A673 (cell line): Measurements from ENCODE around the gene DCP1B. TPM values are rescaled to one million over a fixed set of nuclear protein-coding genes. Genes with fewer than 3 reads are reported as not detected.

ENCODE experiments used
- BruUV-seq: library from RNA; stranded (reverse); fragments of 400-500 nt; replicated peaks from 2 replicates; lab custom pipeline; 2021; lab: Mats Ljungman, UMichigan
- CTCF ChIA-PET: fragments of 300-600 bp; sonication (Branson Sonifier 250); formaldehyde crosslinking; loops from one replicate; lab custom pipeline; 2022; ENCODE audit warnings: antibody characterized with exemption; lab: Charles Lee
- POLR2A ChIA-PET: fragments of 300-600 bp; sonication (Branson Sonifier 250); formaldehyde crosslinking; loops from one replicate; lab custom pipeline; 2022; ENCODE audit warnings: antibody characterized with exemption; ENCODE audit not compliant: low non-redundant PET; lab: Charles Lee
- DNase-seq: peaks from one replicate; pipeline ENCODE4 v3.0.0-alpha.2; 2015; ENCODE audit warnings: low spot score
- H3K27ac ChIP-seq: fragments of 200-600 bp; sonication (generic); 2 replicates; pipeline ENCODE4 v1.5.1; 2016; ENCODE audit warnings: mixed run types, low read depth, mild to moderate bottlenecking, mixed read lengths, antibody characterized with exemption, low read length; ENCODE audit not compliant: poor library complexity, severe bottlenecking
- H3K27me3 ChIP-seq: fragments of 200-600 bp; sonication (generic); replicated peaks from 2 replicates; pipeline ENCODE4 v1.6.1; 2017; ENCODE audit warnings: mixed run types, low read depth, mild to moderate bottlenecking, mixed read lengths, antibody characterized with exemption, low read length; ENCODE audit not compliant: insufficient read depth, poor library complexity
- H3K36me3 ChIP-seq: fragments of 200-600 bp; sonication (generic); 2 replicates; pipeline ENCODE4 v1.6.1; 2016; ENCODE audit warnings: mixed run types, mild to moderate bottlenecking, mixed read lengths, antibody characterized with exemption, low read length; ENCODE audit not compliant: insufficient read depth, poor library complexity, severe bottlenecking
- H3K4me1 ChIP-seq: fragments of 200-600 bp; sonication (generic); 2 replicates; pipeline ENCODE4 v1.6.1; 2017; ENCODE audit warnings: mixed run types, mild to moderate bottlenecking, mixed read lengths, antibody characterized with exemption, low read length; ENCODE audit not compliant: insufficient read depth, poor library complexity, severe bottlenecking
- H3K4me3 ChIP-seq: fragments of 200-600 bp; sonication (generic); 2 replicates; pipeline ENCODE4 v1.5.1; 2016; ENCODE audit warnings: low read depth, mixed run types, mild to moderate bottlenecking, mixed read lengths, low read length; ENCODE audit not compliant: poor library complexity, severe bottlenecking
- H3K9me3 ChIP-seq: fragments of 200-600 bp; sonication (generic); 2 replicates; pipeline ENCODE4 v1.6.1; 2016; ENCODE audit warnings: mixed run types, low read depth, mild to moderate bottlenecking, mixed read lengths, antibody characterized with exemption, low read length; ENCODE audit not compliant: poor library complexity, severe bottlenecking
- EZH2 ChIP-seq: fragments of 200-600 bp; sonication (generic); IDR thresholded peaks from 2 replicates; pipeline ENCODE4 v1.6.1; 2017; ENCODE audit warnings: borderline replicate concordance, low read depth, mild to moderate bottlenecking, mixed read lengths, antibody characterized with exemption, low read length; ENCODE audit not compliant: poor library complexity, severe bottlenecking
- intact Hi-C: fragments of 100-400 bp; cut with micrococcal nuclease; formaldehyde crosslinking; loops from one replicate; pipeline ENCODE4 v1.10.0; 2022; ENCODE audit not compliant: unreplicated experiment
- total RNA-seq: library from RNA; stranded (reverse); gene quantifications from 2 replicates; pipeline ENCODE4 v1.2.3, GENCODE V29; 2021
- TF ChIP-seq, protein P1 (sequence below): fragments of 300-800, 200-600 bp; sonication (generic); conservative IDR thresholded peaks from 2 replicates; pipeline ENCODE4 v1.5.1; 2017; ENCODE audit warnings: low read depth, mild to moderate bottlenecking, antibody characterized with exemption, low read length, moderate library complexity, mixed read lengths

DCP1B gene
- total RNA-seq, 1 experiment from 2014 or later = 8.8 TPM

DNA sequence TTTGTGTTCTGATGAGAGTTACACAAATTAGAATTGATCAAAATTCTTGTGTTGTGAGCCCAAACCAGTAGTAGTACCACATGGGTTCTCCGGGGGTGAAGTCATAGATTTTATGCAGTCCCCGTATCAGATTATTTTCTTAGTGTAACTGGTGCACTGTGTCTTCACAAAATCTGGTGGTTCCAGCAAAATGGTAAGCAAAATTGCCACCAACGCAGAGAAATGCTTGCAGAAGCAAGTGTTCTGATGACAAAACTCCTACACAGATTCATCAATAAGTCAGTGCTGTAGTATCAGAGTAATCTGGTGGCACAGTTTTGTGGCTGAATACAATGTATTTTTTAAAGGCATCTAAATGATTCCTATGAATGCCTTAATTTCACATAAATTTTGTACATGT lies 84.5 kb downstream of the DCP1B start:
- no peaks in the 10 kb centered on the region for H3K9me3 ChIP-seq
- H3K27me3 ChIP-seq = no peaks in the 10 kb centered on the region
- intact Hi-C loops = no loop called here
- TF ChIP-seq EZH2 = no peak
- TF ChIP-seq, protein P1, sequence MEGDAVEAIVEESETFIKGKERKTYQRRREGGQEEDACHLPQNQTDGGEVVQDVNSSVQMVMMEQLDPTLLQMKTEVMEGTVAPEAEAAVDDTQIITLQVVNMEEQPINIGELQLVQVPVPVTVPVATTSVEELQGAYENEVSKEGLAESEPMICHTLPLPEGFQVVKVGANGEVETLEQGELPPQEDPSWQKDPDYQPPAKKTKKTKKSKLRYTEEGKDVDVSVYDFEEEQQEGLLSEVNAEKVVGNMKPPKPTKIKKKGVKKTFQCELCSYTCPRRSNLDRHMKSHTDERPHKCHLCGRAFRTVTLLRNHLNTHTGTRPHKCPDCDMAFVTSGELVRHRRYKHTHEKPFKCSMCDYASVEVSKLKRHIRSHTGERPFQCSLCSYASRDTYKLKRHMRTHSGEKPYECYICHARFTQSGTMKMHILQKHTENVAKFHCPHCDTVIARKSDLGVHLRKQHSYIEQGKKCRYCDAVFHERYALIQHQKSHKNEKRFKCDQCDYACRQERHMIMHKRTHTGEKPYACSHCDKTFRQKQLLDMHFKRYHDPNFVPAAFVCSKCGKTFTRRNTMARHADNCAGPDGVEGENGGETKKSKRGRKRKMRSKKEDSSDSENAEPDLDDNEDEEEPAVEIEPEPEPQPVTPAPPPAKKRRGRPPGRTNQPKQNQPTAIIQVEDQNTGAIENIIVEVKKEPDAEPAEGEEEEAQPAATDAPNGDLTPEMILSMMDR = no peak
- ChIA-PET CTCF (no interaction called here), POLR2A (interaction anchor here (0.7 kb wide), 1 partner anchor 1957 kb away, joined by 4 read pairs; no protein-coding TSS in a partner anchor)
- H3K27ac ChIP-seq = no peak overlapping the region
- no TSS peak for BruUV-seq
- no peaks in the 10 kb centered on the region for H3K36me3 ChIP-seq
- no peak for DNase-seq
- peaks cover 28% of the 10 kb centered on the region for H3K4me1 ChIP-seq
- no peak overlapping the region for H3K4me3 ChIP-seq

DNA sequence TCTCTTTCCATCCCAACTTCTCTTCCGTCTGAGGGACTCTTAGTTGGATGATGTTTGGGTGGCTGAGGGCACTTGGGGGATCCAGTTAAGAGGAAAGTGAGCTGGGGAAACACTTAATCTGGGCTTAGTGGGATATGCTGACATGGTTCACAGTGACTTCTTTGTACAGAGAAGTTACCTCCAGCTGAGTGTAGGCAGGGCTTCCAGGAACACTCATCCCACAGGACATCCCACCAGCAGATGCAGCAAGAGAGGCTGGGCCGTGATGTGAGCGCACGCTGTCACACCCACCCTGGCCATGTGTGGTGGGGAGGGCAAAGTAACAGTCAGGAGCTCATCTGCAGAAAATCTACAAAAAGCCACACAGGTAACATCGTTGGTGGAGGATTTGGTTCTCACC lies 85.0 kb downstream of the DCP1B start:
- TF ChIP-seq EZH2 = no peak
- TF ChIP-seq, protein P1 = no peak
- Histone ChIP-seq H3K27me3 (no peaks in the 10 kb centered on the region), H3K4me1 (peaks cover 28% of the 10 kb centered on the region), H3K9me3 (no peaks in the 10 kb centered on the region), H3K27ac (no peak overlapping the region), H3K36me3 (no peaks in the 10 kb centered on the region), H3K4me3 (no peak overlapping the region)
- POLR2A ChIA-PET = no interaction called here
- peak; percentile 10 for DNase-seq
- BruUV-seq = no TSS peak
- CTCF ChIA-PET = no interaction called here
- intact Hi-C loops = no loop called here

DNA sequence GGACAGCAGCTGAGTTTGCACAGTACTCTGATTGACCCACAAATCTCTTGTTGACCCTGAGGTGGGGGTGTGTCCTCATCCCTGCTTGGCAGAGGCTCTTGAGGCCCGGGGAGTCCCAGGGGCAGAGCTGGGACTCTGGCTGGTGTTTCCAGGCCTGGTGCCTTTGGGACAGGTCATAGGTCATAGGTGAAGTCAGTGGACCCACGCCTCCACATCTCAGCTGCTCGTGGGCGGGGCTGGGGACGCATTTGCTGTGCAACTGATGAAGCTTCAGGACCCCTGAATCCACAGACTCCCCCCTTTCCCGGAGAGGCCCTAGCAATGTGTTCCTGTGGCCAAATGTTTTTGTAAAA lies 85.4 kb downstream of the DCP1B start:
- ChIA-PET POLR2A (no interaction called here), CTCF (no interaction called here)
- intact Hi-C loops = no loop called here
- Histone ChIP-seq H3K4me1 (peaks cover 28% of the 10 kb centered on the region), H3K9me3 (no peaks in the 10 kb centered on the region), H3K27ac (peak overlapping the region; percentile 30), H3K4me3 (no peak overlapping the region), H3K27me3 (no peaks in the 10 kb centered on the region), H3K36me3 (no peaks in the 10 kb centered on the region)
- DNase-seq = no peak
- BruUV-seq = no TSS peak
- TF ChIP-seq, protein P1 = no peak
- TF ChIP-seq EZH2 = no peak
